ENCODE results near the gene MRPL16. TPM values are rescaled to one million over a fixed set of nuclear protein-coding genes. Genes with fewer than 3 reads are reported as not detected.

Gene MRPL16
- total and polyA plus RNA-seq, 2 of the 13 experiments (the other 11 are each of a cell fraction or from before 2014, with no cell fraction given), result 45.3 to 62.6 TPM

- TF ChIP-seq TGIF2 (CRISPR knock-in tag; IDR thresholded peaks at IDR 0.05) (no peak), ZNF737 (CRISPR knock-in tag; IDR thresholded peaks at IDR 0.05; ENCODE audit: borderline replicate concordance) (peak; percentile 76; the same call in 1 of the 2 replicates), ZNF343 (CRISPR knock-in tag; IDR thresholded peaks at IDR 0.05) (no peak), ZNF446 (CRISPR knock-in tag; IDR thresholded peaks at IDR 0.05) (no peak), ZNF777 (CRISPR knock-in tag; IDR thresholded peaks at IDR 0.05) (0 out of 2 replicates have a peak, but pooled peaks have one; percentile 12), ZNF557 (CRISPR knock-in tag; IDR thresholded peaks at IDR 0.05) (no peak), ZNF407 (CRISPR knock-in tag; IDR thresholded peaks at IDR 0.05; ENCODE audit: not compliant biosample characterization) (peak; percentile 74), HNRNPL (IDR thresholded peaks at IDR 0.05; ENCODE audit: low read depth, low read length) (no peak), ZIK1 (CRISPR knock-in tag; IDR thresholded peaks at IDR 0.05; ENCODE audit: borderline replicate concordance, low read depth) (peak; percentile 81; the same call in 1 of the 2 replicates), ZNF232 (CRISPR knock-in tag; IDR thresholded peaks at IDR 0.05; ENCODE audit: borderline replicate concordance) (no peak; the same call in 1 of the 2 replicates), ZNF556 (CRISPR knock-in tag; IDR thresholded peaks at IDR 0.05; ENCODE audit: borderline replicate concordance) (peak; percentile 91), RNF2 (conservative IDR thresholded peaks at IDR 0.05; ENCODE audit: low read depth) (peak; percentile 81; the same call in 1 of the 2 replicates), ZNF644 (CRISPR knock-in tag; IDR thresholded peaks at IDR 0.05; ENCODE audit: low read depth) (no peak), MTA1 (CRISPR knock-in tag; IDR thresholded peaks at IDR 0.05; ENCODE audit: borderline replicate concordance) (no peak; the same call in 1 of the 2 replicates), TOPORS (CRISPR knock-in tag; IDR thresholded peaks at IDR 0.05) (0 out of 2 replicates have a peak, but pooled peaks have one; percentile 20)
- TF ChIP-seq, protein P1, sequence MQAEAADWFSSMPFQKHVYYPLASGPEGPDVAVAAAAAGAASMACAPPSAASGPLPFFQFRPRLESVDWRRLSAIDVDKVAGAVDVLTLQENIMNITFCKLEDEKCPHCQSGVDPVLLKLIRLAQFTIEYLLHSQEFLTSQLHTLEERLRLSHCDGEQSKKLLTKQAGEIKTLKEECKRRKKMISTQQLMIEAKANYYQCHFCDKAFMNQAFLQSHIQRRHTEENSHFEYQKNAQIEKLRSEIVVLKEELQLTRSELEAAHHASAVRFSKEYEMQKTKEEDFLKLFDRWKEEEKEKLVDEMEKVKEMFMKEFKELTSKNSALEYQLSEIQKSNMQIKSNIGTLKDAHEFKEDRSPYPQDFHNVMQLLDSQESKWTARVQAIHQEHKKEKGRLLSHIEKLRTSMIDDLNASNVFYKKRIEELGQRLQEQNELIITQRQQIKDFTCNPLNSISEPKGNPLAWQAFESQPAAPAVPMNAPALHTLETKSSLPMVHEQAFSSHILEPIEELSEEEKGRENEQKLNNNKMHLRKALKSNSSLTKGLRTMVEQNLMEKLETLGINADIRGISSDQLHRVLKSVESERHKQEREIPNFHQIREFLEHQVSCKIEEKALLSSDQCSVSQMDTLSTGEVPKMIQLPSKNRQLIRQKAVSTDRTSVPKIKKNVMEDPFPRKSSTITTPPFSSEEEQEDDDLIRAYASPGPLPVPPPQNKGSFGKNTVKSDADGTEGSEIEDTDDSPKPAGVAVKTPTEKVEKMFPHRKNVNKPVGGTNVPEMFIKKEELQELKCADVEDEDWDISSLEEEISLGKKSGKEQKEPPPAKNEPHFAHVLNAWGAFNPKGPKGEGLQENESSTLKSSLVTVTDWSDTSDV (CRISPR knock-in tag; IDR thresholded peaks at IDR 0.05), result no peak
- TF ChIP-seq, protein P2, sequence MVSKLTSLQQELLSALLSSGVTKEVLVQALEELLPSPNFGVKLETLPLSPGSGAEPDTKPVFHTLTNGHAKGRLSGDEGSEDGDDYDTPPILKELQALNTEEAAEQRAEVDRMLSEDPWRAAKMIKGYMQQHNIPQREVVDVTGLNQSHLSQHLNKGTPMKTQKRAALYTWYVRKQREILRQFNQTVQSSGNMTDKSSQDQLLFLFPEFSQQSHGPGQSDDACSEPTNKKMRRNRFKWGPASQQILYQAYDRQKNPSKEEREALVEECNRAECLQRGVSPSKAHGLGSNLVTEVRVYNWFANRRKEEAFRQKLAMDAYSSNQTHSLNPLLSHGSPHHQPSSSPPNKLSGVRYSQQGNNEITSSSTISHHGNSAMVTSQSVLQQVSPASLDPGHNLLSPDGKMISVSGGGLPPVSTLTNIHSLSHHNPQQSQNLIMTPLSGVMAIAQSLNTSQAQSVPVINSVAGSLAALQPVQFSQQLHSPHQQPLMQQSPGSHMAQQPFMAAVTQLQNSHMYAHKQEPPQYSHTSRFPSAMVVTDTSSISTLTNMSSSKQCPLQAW (CRISPR knock-in tag; IDR thresholded peaks at IDR 0.05), result 0 out of 2 replicates have a peak, but pooled peaks have one; percentile 62
Measured at GRCh38 chr11:59810189-59810910, at the start of gene MRPL16 (continued).
